Hypothalamus (tissue), 51 donors: ENCODE results near the gene OVCA2.
A peak's percentile ranks its signal among the peaks of the same experiment; 100 is the strongest.

Experiments
- DNase-seq, 51 donors: peaks; one replicate each; lab custom pipeline; 2025; lab: John Stamatoyannopoulos, UW

OVCA2 gene

DNA sequence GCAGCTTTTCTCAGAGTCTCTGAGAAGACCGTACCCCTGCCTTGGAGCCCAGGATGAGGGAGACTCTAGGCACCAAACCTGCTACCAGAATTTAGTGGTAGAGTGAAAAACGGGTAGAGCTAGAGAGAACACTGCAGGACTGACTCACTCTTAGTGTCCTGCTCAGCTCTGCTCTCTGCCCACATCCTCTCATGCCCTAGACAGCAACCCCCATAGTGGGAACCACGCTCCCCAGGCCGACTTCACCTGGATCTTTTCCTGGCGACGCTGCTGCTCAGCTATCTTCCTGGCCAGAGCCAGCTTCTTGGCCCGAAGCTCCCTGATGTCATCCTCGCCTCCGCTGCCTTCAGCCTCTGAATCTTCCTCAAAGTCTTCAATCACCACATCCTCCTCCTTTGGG lies 39.7 kb downstream of the OVCA2 start:
- peak in 1 of 51 donors; percentile 16 for DNase-seq

DNA sequence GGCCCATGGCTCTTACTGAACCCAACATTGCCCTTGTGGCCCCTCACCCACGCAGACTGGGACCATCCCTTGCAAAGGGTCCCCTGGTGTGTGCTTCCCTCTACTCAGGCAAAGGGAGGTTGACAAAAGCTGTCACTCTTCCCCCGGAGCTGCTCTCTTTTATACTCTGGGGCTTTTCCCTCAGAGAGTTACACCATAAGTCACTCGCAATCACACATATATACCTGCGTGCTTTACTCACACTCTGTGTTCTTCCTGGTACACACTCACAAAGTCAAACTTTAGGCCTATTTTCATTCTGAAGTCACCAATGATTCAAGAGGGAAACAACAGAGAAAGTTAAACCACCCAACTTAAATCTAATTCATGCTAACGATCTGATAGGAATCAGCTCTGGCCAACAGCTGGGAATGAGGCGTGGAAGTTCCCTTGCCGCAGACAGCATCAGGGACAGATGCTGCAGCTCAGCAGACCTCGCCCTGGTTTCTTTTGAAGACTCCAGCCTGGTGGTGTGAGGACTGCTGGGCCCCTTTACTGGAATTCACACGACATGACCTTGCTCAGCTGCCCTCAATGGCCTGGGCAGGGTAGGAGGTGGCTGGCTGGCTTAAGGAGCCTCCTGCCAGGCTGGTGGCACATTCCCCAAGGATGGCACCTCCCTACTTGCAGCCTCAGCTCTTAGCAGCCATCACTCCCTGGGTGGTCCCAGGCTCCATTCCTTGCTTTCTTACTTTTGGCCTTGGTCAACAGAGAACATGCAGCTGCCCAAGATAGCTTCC lies 40.4 kb downstream of the OVCA2 start:
- no peak for DNase-seq

DNA sequence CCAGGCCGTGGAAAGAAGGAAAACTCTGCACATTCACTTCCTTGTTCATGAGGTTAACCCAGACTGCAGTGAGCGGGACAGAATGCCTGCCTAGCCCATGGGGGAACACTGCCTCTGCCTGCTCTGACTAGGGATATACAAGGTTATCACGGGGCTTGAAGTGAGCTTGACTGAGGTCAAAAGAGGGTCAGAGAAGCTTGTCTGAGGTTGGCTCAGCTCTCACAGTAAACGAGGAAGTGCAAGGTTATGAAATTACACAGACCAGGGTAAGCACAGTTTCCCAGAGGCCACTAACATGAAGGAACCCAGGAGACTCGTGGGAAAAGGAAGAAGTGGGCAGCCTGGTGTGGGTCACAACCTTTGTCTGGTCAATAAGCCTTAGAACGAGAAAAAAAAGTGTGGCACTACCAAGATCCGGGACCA lies 41.8 kb downstream of the OVCA2 start:
- peak in 3 of 51 donors; percentile 25 to 47 (median 33) for DNase-seq

DNA sequence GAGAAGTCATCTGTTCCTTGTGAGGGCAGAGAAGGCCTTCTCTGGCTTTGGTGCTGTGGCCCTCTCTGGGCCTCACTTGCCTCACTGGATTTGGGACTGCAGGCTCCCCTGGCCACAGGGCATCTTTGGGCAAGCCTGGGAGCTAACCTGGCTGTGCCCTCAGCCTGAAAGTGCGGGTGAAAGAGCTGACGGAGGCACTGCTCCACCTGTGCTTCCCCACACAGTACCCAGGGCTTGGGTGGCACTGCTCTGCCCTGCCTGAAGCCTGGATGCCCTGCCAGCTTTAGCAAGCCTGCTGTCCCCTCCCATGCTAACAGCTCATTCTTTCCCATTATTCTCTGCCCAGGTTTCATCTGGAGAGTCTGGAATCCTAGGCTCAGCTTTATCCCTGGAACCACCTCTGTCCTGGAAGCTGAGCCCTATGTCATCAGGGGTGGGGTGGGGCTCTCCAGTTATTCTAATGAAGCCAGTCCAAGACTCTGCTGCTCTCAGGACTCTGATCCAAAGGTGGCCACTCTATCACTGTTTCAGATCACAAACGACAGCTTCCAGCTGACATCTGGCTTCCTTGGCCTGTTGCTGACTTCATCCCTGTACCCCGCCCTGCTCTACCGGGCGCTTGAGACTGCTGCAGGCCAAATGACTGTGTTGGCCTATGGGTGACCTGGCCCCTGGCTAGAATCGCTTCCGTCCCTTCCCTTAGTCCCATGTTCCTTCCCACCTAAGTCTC lies 42.4 kb downstream of the OVCA2 start:
- DNase-seq: no peak

DNA sequence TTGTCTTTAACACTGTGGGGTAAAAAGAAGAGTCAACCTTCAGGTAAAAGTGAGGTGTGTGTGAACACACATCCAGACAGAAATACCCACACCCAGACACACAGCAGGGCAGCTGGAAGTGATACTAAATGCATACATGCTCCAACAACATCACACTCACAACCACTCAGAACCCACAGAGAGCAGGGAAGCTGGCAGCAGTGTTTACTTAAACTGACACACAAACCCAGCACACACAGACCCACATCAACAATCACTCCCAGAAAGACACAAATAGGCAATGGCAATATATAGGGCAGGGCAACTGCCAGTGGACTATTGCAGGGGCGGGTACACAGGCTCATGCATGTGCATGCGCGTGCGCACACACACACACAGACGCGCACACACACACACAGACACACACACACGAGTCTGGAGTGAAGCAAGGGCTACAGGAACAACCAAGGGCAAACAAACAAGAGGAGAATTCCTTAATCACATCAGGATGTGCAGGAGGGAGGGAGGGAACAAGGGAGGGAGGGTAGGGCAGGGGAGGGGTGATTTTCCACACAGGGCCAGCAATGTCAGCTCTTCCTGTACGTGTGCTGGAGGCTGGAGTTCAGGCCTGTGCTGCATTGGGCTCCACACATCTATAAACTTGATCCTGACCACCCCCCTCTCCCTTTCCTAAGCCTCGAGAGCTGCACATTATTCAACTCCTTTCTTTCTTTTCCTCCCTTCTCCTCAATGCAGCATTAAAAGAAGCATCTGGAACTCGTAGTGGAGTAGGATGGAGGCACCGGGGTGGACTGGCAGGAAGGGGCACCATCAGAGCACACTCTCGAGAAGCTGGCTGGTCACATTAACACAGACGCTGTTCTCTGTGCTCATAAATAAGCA lies 43.2 kb downstream of the OVCA2 start:
- no peak for DNase-seq

DNA sequence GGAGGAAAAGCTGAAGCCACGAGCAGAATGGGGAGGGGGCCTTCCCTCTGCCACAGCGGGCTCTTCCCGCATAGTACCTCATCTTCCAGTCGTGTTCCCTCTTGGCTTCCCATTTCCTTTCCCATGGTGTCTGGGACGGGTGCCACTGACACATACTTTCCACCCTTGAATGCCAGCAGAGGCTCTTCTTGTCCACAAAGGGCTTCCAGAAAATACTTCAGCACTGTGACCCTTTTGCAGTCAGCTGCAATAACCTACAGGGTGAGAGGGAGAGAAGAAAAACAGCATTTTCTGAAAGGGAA lies 43.8 kb downstream of the OVCA2 start:
- DNase-seq: peak in 2 of 51 donors; percentile 17 to 21

DNA sequence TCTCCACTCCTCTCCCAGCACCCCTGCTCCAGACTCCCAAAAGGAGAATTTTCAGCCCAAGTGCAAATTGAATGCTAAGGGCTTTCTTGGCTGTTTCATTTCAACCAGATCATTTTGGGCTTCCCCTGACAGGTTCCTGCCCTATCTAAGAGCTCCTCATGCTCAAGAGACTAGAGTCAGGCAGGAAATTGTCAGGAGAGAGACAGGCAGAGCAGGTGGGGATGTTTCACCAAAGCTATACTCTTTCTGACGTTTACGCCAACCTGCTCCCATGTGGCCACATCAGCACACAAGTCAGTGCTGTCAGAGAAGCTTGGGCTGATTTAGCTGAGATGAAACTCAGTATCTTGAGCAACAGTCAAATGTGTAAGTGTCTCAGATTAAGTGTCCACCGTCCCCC lies 44.5 kb downstream of the OVCA2 start:
- DNase-seq: no peak

DNA sequence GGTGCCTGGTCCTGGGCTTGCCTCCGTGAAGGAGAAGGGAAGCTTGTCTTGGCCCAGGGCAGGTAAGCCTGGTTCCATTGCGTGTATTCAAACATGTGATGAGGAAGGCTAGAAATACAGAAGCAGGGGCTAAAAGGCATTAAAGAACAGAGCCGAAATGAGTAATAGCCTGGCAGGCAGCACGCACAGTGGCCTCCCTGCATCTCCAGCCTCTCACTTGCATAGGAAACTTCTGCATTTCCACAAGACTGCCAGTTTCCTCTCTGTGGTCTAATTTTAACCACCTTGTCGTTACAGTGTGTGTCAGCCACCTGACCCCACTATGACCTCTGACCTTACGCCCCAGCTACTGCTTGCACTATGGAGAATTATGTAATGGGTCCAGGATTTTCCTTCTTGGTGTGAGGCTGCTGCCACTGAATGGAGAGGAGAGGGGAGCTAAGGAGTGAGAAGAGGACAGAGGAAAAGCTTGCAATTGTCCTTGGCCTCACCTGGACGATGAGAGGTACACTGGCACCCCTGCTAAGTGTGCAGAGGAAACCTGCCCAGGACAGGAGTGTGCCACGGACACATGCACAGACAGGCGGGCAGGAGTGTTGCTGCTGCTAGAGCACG lies 45.9 kb downstream of the OVCA2 start:
- peak in 2 of 51 donors; percentile 11 to 35 for DNase-seq

DNA sequence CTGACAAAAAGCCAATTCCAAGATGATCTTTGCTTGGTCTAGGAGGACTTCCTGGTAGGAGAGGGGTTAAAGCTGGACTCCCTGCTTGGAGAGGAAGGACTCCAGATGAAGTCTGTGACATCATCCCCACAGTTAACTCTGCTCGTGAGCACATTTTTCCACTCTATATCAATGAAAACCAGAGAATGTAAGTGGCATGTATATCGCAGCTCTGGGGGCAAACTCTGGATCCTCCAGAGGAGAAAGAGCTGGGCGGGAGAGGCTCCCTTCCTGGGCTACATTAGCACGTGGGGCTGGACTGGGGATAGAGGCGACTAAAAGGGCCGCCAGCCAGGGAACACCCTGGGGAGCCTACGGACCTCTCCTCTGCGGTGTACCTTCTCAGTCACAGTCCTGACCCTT lies 47.2 kb downstream of the OVCA2 start:
- DNase-seq: no peak

DNA sequence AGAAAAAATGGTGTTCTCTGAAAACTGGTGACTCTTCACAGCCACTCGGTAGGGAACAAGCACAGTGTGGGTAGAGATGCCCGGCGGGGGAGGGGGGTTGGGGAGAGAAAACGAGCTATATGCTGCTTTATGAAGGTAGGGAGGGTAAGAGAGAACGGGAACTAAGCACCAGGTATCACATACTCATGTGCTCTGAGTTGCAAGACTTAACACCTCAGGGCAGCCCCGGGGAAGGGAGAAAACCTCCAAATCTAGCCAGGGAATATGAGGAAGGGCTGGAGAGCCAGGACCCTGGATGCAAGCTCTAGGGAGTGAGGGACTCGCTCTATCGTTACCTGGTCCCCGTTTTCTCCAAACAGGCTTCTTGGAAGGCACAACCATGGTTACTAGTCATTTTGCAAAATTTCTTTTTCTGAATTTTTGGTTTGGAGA lies 48.4 kb downstream of the OVCA2 start:
- DNase-seq: no peak

DNA sequence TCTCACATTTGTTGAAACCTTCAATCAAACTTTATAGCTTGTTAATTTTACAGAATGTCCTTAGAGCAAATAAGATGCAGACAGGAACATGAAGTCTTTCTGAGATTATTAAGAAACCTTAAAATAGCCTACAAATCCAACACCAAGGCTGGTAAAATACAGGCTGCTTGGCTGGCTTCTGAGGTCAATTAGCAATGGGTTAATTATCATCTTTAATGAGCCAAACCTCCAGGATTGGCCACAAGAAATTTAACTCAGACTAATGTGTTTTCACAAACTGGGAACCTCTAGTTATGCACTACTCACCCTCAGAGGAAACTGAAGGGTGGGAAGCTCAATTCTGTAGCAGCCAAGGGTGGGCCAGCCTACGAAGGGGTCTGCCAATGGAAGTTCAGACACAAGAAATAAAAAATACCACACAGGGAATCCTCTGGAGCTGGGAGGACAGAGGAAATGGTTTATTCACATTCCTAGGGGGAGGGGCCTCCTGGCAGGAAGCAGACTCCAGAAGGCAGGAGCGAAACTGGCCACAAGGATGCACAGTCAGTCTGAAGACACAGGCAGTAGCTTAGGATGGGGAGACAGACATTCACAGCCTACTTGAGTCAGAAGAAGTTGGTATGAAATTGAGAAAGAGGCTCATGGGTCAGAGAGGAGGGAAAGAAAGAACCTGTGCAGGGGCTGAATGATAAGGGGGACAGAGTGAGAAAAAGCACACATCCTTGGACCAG lies 49.1 kb downstream of the OVCA2 start:
- DNase-seq: peak in 4 of 51 donors; percentile 15 to 39 (median 28)

DNA sequence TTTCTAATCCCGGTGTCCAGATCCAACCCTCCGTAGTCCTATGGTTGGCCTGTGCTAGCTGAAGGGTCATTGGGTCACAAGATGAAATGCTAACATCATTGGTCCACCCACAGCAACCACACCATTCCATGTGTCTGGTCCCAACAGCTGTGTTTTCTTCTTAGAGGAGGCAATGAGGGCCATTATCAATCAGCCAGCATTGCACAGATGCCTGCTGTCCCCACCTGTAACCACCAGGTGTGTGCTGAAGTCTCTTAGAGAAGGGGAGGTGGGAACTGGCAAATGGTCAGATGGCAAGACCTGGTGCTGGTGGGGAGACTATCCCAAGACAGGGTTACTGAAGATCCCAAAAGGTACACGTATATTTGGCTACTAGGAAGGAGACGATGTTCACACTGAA lies 50.4 kb downstream of the OVCA2 start:
- DNase-seq: no peak
